Subcutaneous adipose tissue (tissue), 4 donors: ENCODE data around the gene MTA3. TPM values are rescaled to one million over a fixed set of nuclear protein-coding genes. Genes with fewer than 3 reads are reported as not detected.

Source experiments
- CTCF ChIP-seq: fragments of 450-650 bp; IDR thresholded peaks from one replicate; pipeline ENCODE4 v1.5.1; 2016; ENCODE audit warnings: low read depth, mild to moderate bottlenecking, control low read depth, antibody characterized with exemption, moderate library complexity
- total RNA-seq, 4 donors: library from RNA; depleted of rRNA; stranded (reverse); fragments of >200 nt; gene quantifications; one replicate each; pipeline ENCODE4 v1.1.0, GENCODE V29; 2016

Gene MTA3
- total RNA-seq, 4 donors from 2014 or later = 25.8 to 46.6 (median 27.1) TPM

GRCh38 chr2:42581257-42581656, 12.8 kb downstream of the MTA3 start:
- TF ChIP-seq CTCF = no peak

GRCh38 chr2:42585779-42586178, 17.3 kb downstream of the MTA3 start:
- TF ChIP-seq CTCF = no peak

GRCh38 chr2:42587526-42588117, 19.2 kb downstream of the MTA3 start:
- no peak for TF ChIP-seq CTCF

- TF ChIP-seq CTCF = no peak
Observed at GRCh38 chr2:42588121-42588520, 19.7 kb downstream of the MTA3 start.

- no peak for TF ChIP-seq CTCF
Observed at GRCh38 chr2:42590176-42590575, 21.7 kb downstream of the MTA3 start.

GRCh38 chr2:42593282-42593681, 24.9 kb downstream of the MTA3 start:
- no peak for TF ChIP-seq CTCF

- TF ChIP-seq CTCF = no peak
Observed at GRCh38 chr2:42598656-42599055, 30.2 kb downstream of the MTA3 start.
